HFFc6 (cell line): Measurements from ENCODE around the gene SLC12A8. TPM values are rescaled to one million over a fixed set of nuclear protein-coding genes. Genes with fewer than 3 reads are reported as not detected.

Experiments
- DNase-seq: peaks from one replicate; pipeline ENCODE4 v3.0.0-alpha.2; 2018
- H3K27ac Mint-ChIP-seq: 2 replicates; pipeline ENCODE4 v1.8.0; 2020; ENCODE audit warnings: mild to moderate bottlenecking, mixed read lengths
- H3K27me3 Mint-ChIP-seq: 2 replicates; pipeline ENCODE4 v1.8.0; 2021; ENCODE audit warnings: mild to moderate bottlenecking, moderate library complexity, mixed read lengths; ENCODE audit not compliant: insufficient read depth
- H3K36me3 Mint-ChIP-seq: 2 replicates; pipeline ENCODE4 v1.8.0; 2021; ENCODE audit warnings: low read depth, mixed read lengths
- H3K4me1 Mint-ChIP-seq: 2 replicates; pipeline ENCODE4 v1.8.0; 2020; ENCODE audit warnings: low read depth, mixed read lengths
- H3K4me3 Mint-ChIP-seq: 2 replicates; pipeline ENCODE4 v1.8.0; 2020; ENCODE audit warnings: mild to moderate bottlenecking, moderate library complexity, mixed read lengths
- H3K9me3 Mint-ChIP-seq: 2 replicates; pipeline ENCODE4 v1.8.0; 2020; ENCODE audit warnings: mild to moderate bottlenecking, mixed read lengths
- total RNA-seq, 6 experiments: library from RNA; stranded (reverse); fragmentation: NEBNext Ultra II Directional; extraction: Animal tissue kit (Norgen Biotek cat#: 25700); gene quantifications; 2 replicates in 1 of 6; 3 replicates in 5 of 6; pipeline ENCODE4 v1.2.3, GENCODE V29; 2021
- TF ChIP-seq, protein P1 (sequence below): fragments of 200-600 bp; sonication (generic); IDR thresholded peaks from 2 replicates; pipeline ENCODE4 v1.5.0; 2021; ENCODE audit warnings: antibody characterized with exemption, mild to moderate bottlenecking

The SLC12A8 gene
- total RNA-seq, 6 experiments from 2014 or later: 1.8 to 4.6 (median 3.7) TPM

DNA sequence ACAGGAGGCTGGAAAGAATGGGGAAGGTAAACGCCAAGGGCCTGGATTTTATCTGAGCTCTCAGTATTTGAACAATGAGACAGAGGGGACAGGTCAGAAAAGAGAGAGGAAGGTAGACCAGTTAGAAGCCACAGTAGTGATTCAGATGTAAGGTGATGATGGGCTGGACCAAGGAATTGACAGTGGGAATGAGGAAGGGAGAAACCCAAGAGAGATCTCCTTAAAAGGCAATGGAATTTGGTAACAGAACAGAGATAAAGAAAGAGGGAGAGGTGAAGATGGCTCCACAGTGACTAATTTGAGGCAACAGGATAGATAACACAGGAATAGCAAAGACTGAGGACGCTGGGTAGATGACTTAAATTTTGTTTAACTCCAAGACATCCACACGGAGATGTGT is 145.3 kb downstream of the SLC12A8 start:
- no peak for DNase-seq
- Mint-ChIP-seq H3K27me3 (no peaks in the 10 kb centered on the region), H3K9me3 (no peaks in the 10 kb centered on the region; the same call in 1 of the 2 replicates), H3K36me3 (0 out of 2 replicates have a peak, but pooled peaks cover 4% of the 10 kb centered on the region), H3K27ac (peak overlapping the region; percentile 30; the same call in 1 of the 2 replicates), H3K4me1 (peaks cover 52% of the 10 kb centered on the region), H3K4me3 (no peak overlapping the region)
- TF ChIP-seq, protein P1, sequence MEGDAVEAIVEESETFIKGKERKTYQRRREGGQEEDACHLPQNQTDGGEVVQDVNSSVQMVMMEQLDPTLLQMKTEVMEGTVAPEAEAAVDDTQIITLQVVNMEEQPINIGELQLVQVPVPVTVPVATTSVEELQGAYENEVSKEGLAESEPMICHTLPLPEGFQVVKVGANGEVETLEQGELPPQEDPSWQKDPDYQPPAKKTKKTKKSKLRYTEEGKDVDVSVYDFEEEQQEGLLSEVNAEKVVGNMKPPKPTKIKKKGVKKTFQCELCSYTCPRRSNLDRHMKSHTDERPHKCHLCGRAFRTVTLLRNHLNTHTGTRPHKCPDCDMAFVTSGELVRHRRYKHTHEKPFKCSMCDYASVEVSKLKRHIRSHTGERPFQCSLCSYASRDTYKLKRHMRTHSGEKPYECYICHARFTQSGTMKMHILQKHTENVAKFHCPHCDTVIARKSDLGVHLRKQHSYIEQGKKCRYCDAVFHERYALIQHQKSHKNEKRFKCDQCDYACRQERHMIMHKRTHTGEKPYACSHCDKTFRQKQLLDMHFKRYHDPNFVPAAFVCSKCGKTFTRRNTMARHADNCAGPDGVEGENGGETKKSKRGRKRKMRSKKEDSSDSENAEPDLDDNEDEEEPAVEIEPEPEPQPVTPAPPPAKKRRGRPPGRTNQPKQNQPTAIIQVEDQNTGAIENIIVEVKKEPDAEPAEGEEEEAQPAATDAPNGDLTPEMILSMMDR: no peak

DNA sequence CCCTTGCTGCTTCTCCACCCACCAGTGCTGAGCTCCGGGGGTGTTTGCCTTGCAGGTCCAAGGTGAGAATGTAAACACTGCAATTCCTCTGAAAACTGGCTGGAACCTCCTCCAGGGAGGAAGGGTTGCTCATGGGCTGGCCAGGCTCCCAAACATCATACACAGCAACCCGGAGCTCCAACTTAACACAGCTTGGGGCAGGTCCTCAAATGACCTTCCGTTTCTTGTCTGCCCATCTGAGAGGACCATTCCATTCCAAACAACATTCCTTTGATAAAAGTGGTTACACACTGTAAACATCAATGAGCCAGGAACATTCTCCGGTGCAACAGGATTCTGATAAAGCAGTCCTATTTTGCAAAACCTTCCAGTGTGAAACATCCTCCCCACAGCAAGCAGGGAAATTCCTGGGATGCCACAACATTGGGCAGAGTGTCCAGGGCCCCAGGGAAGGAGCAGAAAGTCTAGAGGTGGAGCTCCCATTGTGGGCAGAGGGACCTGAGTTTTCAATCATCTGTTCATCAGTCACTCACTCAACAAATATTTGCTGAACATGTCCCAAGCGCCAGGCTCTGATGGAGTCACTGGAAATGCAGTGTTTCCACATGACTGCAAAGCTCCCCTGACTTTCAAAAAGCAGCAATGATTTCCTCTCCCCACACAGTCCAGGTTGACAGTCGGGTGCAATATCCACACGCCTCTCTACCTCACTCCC is 149.5 kb downstream of the SLC12A8 start:
- peaks cover 81% of the 10 kb centered on the region for H3K4me1 Mint-ChIP-seq
- 0 out of 2 replicates have a peak, but pooled peaks cover 2% of the 10 kb centered on the region for H3K27me3 Mint-ChIP-seq
- peak overlapping the region; percentile 85 for H3K27ac Mint-ChIP-seq
- TF ChIP-seq, protein P1: no peak
- H3K36me3 Mint-ChIP-seq: 0 out of 2 replicates have a peak, but pooled peaks cover 4% of the 10 kb centered on the region
- no peaks in the 10 kb centered on the region; the same call in 1 of the 2 replicates for H3K9me3 Mint-ChIP-seq
- DNase-seq: peak; percentile 95
- H3K4me3 Mint-ChIP-seq: peak overlapping the region; percentile 41

DNA sequence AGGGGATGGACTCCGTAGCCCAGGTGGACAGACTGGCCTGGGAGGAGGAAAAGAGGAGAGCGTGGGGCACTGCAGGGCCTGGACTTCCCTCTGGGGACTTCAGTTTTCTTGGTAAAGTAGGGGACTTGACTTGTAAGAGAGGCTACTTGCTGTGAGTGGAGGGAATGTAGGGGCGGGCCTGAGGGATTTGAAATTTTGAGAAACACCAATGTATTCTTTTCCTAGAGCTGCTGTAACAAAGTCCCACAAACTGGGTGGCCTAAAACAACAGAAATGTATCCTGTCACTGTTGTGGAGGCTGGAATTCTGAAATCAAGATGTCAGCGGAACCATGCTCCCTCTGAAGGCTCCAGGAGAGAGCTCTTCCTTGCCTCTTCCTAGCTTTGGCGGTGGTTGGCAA is 150.9 kb downstream of the SLC12A8 start:
- Mint-ChIP-seq H3K36me3 (no peaks in the 10 kb centered on the region), H3K27me3 (peaks cover 2% of the 10 kb centered on the region; the same call in 1 of the 2 replicates), H3K27ac (peak overlapping the region; percentile 85), H3K9me3 (no peaks in the 10 kb centered on the region; the same call in 1 of the 2 replicates), H3K4me1 (peaks cover 84% of the 10 kb centered on the region), H3K4me3 (peak overlapping the region; percentile 51; the same call in 1 of the 2 replicates)
- TF ChIP-seq, protein P1: no peak
- no peak for DNase-seq

DNA sequence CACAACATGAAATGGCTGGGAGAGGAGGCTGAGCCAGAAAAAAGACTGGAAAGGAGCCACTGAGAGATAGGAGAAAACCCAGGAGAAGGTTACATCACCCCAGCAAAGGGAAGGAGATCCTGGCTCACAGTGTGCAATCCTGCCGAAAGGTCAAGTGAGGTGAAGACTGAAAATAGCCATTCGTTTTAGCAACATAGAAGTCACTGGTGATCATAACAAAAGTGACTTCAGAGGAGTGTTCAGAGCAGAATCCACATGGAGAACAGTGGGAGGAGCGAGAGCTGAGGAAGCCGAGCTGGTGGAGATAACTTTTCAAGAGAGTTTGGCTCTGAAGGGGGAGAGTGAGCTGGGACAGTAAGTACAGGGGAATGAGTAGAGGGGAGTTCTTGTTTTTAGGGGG is 151.4 kb downstream of the SLC12A8 start:
- TF ChIP-seq, protein P1: no peak
- peaks cover 2% of the 10 kb centered on the region; the same call in 1 of the 2 replicates for H3K27me3 Mint-ChIP-seq
- H3K9me3 Mint-ChIP-seq: no peaks in the 10 kb centered on the region; the same call in 1 of the 2 replicates
- H3K4me1 Mint-ChIP-seq: peaks cover 84% of the 10 kb centered on the region
- H3K27ac Mint-ChIP-seq: peak overlapping the region; percentile 78
- no peaks in the 10 kb centered on the region for H3K36me3 Mint-ChIP-seq
- H3K4me3 Mint-ChIP-seq: peak overlapping the region; percentile 51
- peak; percentile 65 for DNase-seq

DNA sequence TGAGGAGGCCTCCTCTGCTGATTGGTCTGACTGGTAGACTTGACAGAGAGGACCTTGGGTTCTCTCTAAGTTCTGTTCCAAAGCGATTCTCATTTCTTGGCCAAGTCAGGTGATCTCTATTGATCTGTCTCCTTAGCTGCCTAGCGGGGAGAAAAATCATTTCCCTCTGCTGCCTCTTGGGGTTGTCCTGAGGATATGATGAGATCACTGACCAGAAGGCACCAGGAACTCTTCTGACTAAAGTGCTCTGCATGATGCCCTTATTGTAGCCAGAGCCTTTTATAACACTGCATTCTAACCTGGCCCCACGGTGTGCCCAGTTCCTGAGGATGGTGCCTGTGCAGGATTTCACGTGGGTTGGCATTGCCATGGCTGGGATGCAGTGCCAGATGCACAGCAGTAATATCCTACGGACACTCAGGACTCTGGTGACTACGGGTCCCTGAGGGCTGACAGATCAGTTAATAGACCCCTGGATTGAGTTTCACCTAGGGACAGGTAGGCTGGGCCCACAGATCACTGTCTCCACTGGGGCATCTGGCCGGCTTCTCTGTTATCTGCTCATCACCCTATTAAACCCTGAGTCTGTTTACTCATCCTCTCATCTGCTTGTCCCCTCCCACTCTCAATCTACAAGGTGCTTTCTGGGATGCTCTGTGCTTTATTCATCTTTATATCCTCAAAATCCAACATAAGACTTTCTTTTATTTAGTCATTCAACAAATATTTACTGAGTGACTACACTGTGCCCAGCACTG is 152.9 kb downstream of the SLC12A8 start:
- Mint-ChIP-seq H3K4me1 (peaks cover 80% of the 10 kb centered on the region), H3K9me3 (no peaks in the 10 kb centered on the region; the same call in 1 of the 2 replicates), H3K27me3 (peaks cover 5% of the 10 kb centered on the region; the same call in 1 of the 2 replicates), H3K36me3 (peaks cover 3% of the 10 kb centered on the region; the same call in 1 of the 2 replicates), H3K4me3 (no peak overlapping the region), H3K27ac (0 out of 2 replicates have a peak overlapping the region, but pooled peaks have one; percentile 17)
- TF ChIP-seq, protein P1: peak; percentile 52
- peak; percentile 54 for DNase-seq
